Measurements from ENCODE around the gene HDGF.

Gene HDGF

GRCh38 chr1:156751451-156751756 lies at the start of gene HDGF:
Gene HDGF, minus strand, starts transcription at chr1:156751675. Its CDS starts 246 bp downstream, at chr1:156751429.
- no peak for DNase-seq (ENCODE audit: low read depth in 2 of 2)

DNA sequence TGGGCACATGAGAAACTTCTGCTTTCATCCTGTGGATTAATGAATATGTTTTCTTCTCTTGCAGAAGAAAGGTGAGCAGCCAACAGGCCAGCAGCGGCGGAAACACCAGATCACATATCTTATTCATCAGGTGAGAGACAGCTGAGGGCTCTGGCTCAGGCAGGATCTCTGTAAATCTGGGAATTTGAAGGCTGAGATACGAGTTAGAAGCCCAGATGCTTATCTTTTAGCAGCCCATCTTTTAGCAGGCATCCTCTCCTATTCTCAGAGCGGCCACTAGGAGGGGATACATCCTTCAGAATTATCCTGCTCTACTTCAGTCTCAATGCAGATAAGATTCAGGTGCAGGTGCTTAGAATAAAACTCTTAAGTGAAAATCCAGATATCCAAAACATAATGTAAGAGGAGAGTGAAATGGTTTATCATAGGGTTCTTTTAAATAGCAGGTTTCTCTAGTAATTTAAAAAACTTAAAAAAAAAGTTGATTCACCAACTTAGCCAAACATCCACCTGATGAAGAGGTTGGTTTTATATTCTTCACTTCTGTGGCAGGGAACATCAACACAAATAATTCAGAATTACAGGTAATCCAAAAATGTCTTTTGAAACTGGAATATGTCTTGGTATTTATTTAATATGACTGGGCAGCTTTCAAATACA lies 45.9 kb upstream of the HDGF start:
- DNase-seq (ENCODE audit: low read depth in 2 of 2) = no peak

- DNase-seq (ENCODE audit: low read depth in 2 of 2) = no peak
Measured at GRCh38 chr1:156796340-156797097, 45.0 kb upstream of the HDGF start.

- DNase-seq (ENCODE audit: low read depth in 2 of 2) = no peak
Measured at GRCh38 chr1:156795787-156796186, 44.3 kb upstream of the HDGF start.

GRCh38 chr1:156795374-156795733 lies 43.9 kb upstream of the HDGF start:
- no peak for DNase-seq (ENCODE audit: low read depth in 2 of 2)

DNA sequence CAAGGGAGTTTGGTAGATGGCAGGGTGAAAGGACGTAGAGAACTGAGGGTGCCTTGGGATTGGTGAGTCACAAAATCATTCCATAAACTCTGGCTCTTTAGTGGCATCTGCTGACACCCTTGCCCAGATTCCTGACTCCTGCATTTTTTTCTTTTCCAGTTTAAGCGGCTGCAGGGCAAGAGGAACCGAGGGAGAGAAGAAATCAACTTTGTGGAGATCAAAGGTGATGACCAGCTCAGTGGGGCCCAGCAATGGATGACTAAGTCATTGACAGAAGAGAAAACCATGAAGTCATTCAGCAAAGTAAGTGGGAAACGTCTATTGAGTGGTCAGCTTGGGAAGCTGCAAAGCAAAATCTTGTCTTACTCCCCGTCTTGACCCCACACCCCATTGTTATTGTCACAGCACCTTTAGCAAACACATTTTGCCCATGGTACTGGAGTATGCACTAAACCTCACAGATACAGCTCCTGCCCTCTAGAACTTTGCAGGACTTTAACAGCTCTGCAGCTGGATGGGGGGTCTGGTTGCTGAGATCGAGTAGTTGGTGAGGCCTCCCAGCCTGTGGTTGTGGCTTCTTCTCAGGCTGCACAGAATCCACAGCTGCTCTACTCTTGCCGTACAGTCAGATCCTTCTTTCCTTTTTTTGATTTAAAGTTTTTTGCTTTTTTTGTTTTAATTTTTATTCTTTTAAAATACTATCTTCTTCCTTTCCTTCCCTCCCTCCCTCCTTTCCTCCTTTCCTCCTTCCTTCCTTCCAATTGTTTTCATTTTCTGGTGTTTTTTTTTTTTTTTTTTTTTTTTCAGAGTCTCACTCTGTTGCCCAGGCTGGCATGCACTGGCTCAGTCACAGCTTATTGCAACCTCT lies 43.3 kb upstream of the HDGF start:
- DNase-seq (ENCODE audit: low read depth in 2 of 2) = no peak

GRCh38 chr1:156789621-156790318 lies 38.3 kb upstream of the HDGF start:
- DNase-seq (ENCODE audit: low read depth in 2 of 2) = no peak

DNA sequence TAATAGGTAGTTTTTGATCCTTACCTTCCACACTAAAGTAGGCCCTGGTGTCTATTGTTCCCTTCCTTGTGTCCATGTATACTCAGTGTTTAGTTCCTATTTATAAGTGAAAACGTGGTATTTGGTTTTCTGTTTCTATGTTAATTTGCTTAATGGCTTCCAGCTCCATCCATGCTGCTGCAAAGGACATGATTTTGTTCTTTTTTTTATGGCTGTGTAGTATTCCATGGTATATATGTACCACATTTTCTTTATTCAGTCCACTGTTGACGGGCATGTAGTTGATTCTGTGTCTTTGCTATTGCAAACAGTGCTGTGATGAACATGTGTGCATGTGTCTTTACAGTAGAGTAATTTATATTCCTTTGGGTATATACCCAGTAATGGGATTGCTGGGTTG lies 36.7 kb upstream of the HDGF start:
- no peak for DNase-seq (ENCODE audit: low read depth in 2 of 2)

- DNase-seq (ENCODE audit: low read depth in 2 of 2) = no peak
Measured at GRCh38 chr1:156786640-156787039, 35.2 kb upstream of the HDGF start.

GRCh38 chr1:156785458-156785857 lies 34.0 kb upstream of the HDGF start:
- DNase-seq (ENCODE audit: low read depth in 2 of 2) = no peak

DNA sequence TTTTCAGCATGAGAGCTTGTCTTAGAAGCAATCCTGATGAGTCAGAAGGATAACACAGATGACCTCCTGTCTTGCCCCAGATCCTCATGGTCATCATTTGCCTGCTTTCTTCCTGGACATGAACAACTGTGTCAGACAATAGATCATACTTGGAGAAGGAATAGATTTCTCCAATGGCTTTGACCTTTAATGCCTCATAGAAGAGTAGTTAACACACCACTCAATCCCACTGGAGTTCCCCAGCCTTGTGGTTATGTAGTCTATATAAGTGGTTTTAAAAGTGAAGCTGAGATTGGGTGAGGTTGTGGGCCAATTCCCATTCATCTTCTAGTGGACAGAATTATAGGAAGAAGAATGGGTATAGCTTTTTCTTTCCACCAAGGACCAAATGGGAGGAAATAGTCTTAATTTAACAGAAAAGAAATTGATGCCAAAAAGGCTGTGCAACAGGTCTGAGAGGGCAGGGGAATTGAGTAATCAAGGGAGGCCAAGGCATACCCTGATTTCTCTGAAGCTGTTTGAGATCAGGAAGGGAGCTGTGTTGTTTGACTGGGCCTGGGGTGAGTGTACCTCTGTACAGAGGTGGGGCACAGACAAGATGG lies 30.2 kb upstream of the HDGF start:
- DNase-seq (ENCODE audit: low read depth in 2 of 2) = no peak

DNA sequence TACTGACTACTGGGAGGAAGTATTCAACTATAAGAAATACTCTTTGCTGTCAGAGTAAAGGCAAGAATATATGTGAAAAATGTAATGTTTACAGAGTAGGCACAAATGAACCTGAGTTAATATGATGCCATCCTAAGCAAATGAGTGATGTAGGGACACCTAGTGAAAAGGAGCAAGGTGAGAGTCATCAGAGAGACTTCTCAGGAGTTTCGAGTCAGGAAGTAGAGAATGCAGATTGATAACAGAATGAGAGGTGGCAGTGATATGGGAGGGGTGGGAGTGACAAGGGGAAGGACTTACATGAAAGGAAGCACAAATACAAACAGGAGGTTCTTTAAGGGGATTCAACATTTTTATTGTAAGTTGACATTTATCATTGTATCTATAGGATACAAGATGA lies 26.1 kb upstream of the HDGF start:
- DNase-seq (ENCODE audit: low read depth in 2 of 2) = no peak

GRCh38 chr1:156776942-156777341 lies 25.5 kb upstream of the HDGF start:
- no peak for DNase-seq (ENCODE audit: low read depth in 2 of 2)

GRCh38 chr1:156775799-156776198 lies 24.3 kb upstream of the HDGF start:
- DNase-seq (ENCODE audit: low read depth in 2 of 2) = no peak

GRCh38 chr1:156773607-156774006 lies 22.1 kb upstream of the HDGF start:
- DNase-seq (ENCODE audit: low read depth in 2 of 2) = no peak

DNA sequence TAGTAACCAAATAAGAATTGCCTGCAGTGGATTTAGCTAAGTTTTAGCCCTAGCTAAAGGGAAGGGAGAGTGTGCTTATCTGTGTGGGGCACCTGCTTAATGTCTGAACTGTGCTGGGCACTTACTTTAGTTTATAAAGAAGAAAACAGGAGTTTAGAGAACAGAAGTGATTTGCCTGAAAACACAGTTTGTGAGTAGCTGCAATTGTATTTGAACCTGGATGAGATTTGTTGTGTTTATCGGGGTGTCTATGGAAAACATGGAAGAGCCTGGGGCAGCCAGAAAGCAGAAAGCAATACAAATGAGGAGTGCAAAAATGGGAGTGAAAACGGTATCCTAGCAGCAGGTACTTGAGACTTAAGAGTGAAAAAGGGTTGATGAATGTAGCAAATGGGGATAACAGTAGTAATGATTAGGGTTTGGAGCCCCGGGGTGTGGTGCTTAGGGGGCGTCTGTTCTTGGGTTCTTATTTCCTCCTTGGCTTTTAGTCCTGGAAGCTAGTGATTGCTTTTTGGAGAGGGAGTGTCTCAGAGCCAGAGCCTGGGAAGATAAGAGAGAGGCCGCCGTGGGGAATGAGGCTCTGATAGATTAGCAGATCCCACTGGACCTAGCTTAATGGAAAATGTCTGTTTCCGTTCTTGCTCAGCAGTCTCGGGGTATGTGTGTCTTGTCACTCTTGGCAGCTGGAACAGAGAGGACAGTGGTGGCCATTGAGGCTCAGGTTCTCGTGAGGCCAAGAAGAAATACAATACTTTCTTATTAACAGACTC lies 21.4 kb upstream of the HDGF start:
- no peak for DNase-seq (ENCODE audit: low read depth in 2 of 2)

DNA sequence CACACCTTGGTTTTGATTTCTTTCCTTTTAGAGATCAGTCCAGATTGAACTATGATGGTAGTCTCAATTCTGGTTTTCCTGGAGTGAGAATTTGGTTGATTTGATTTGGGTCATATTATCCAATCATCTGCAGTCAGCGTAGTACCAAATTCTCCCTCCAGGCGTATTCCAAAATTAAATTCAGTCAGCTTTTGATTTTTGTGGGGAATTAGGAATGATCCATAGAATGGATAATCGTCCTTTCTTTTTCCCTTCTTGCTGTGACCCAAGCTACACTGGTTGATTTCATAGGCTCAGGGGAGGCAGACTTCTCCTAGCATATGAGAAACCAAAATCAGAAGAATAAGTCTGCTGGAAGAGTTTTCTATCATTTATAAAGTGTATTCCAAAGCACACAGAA lies 20.7 kb upstream of the HDGF start:
- no peak for DNase-seq (ENCODE audit: low read depth in 2 of 2)

- no peak for DNase-seq (ENCODE audit: low read depth in 2 of 2)
Measured at GRCh38 chr1:156768610-156769295, 17.3 kb upstream of the HDGF start.

- no peak for DNase-seq (ENCODE audit: low read depth in 2 of 2)
Measured at GRCh38 chr1:156767879-156768604, 16.6 kb upstream of the HDGF start.
